SU-DHL-6 (cell line): Measurements from ENCODE around the gene CFAP99.

Source experiments
- H2AFZ ChIP-seq: fragments of 200-600 bp; sonication (generic); 2 replicates; pipeline ENCODE4 v1.6.1; 2014; ENCODE audit warnings: low read depth, mild to moderate bottlenecking, moderate library complexity, mixed read lengths, antibody characterized with exemption, low read length; ENCODE audit not compliant: severe bottlenecking
- H3F3A ChIP-seq: fragments of 200-600 bp; shearing (Covaris generic); 2 replicates; pipeline ENCODE4 v1.6.0; 2016; ENCODE audit warnings: antibody characterized with exemption, mild to moderate bottlenecking; ENCODE audit not compliant: insufficient read depth
- H3K27ac ChIP-seq: fragments of 200-600 bp; sonication (generic); 2 replicates; pipeline ENCODE4 v1.5.1; 2016; ENCODE audit warnings: low read depth, mild to moderate bottlenecking, low read length, moderate library complexity, mixed read lengths
- H3K27me3 ChIP-seq: fragments of 200-600 bp; sonication (generic), shearing (Covaris generic); 2 replicates; pipeline ENCODE4 v1.6.0; 2014; ENCODE audit warnings: mild to moderate bottlenecking, low read length
- H3K36me3 ChIP-seq: fragments of 200-600 bp; sonication (generic); 2 replicates; pipeline ENCODE4 v1.6.1; 2014; ENCODE audit warnings: mild to moderate bottlenecking, low read length, mixed read lengths
- H3K4me2 ChIP-seq: fragments of 300-600, 200-600 bp; shearing (Covaris generic), sonication (generic); 2 replicates; pipeline ENCODE4 v1.6.0; 2014; ENCODE audit warnings: low read length, low read depth, mild to moderate bottlenecking; ENCODE audit not compliant: poor library complexity, severe bottlenecking
- H3K4me3 ChIP-seq: fragments of 200-600 bp; sonication (generic); 2 replicates; pipeline ENCODE4 v1.5.1; 2014; ENCODE audit warnings: antibody characterized with exemption, low read length, mild to moderate bottlenecking, mixed read lengths; ENCODE audit not compliant: insufficient read depth, poor library complexity, severe bottlenecking
- H3K79me2 ChIP-seq: fragments of 200-600 bp; sonication (generic); 2 replicates; pipeline ENCODE4 v1.6.1; 2014; ENCODE audit warnings: mild to moderate bottlenecking, low read length, moderate library complexity; ENCODE audit not compliant: insufficient read depth
- H3K9ac ChIP-seq: fragments of 200-600 bp; sonication (generic); 2 replicates; pipeline ENCODE4 v1.7.0; 2014; ENCODE audit warnings: mild to moderate bottlenecking, low read length
- H3K9me2 ChIP-seq: fragments of 200-600 bp; sonication (generic); replicated peaks from 2 replicates; pipeline ENCODE4 v1.6.1; 2014; ENCODE audit warnings: low read length; ENCODE audit not compliant: insufficient read depth
- H3K9me3 ChIP-seq: fragments of 200-600 bp; sonication (generic); 2 replicates; pipeline ENCODE4 v1.6.1; 2014; ENCODE audit warnings: low read length, mixed read lengths; ENCODE audit not compliant: insufficient read depth
- H4K20me1 ChIP-seq: fragments of 200-600 bp; sonication (generic); 2 replicates; pipeline ENCODE4 v1.6.1; 2014; ENCODE audit warnings: low read depth, mild to moderate bottlenecking, antibody characterized with exemption, low read length, moderate library complexity, mixed read lengths
- CTCF ChIP-seq: fragments of 200-600 bp; sonication (generic); IDR thresholded peaks from one replicate; pipeline ENCODE4 v1.5.1; 2017; ENCODE audit warnings: antibody characterized with exemption, mild to moderate bottlenecking, low read length, moderate library complexity; ENCODE audit not compliant: insufficient read depth, poor library complexity, severe bottlenecking
- EZH2phosphoT487 ChIP-seq: fragments of 200-600 bp; sonication (generic), shearing (Covaris generic); conservative IDR thresholded peaks from 2 replicates; pipeline ENCODE4 v1.6.1; 2018; ENCODE audit warnings: mild to moderate bottlenecking, antibody characterized with exemption, low read length, moderate library complexity, mixed read lengths

The CFAP99 gene

GRCh38 chr4:2457481-2458295 is 38.9 kb downstream of the CFAP99 start:
- Histone ChIP-seq H3K9me2 (no peaks in the 10 kb centered on the region), H2AFZ (no peak overlapping the region), H3K27ac (no peak overlapping the region), H3K9ac (no peak overlapping the region), H3K4me2 (no peak overlapping the region), H3K4me3 (no peak overlapping the region), H4K20me1 (no peaks in the 10 kb centered on the region), H3K36me3 (no peaks in the 10 kb centered on the region), H3K9me3 (no peaks in the 10 kb centered on the region), H3K27me3 (no peaks in the 10 kb centered on the region), H3F3A (no peaks in the 10 kb centered on the region), H3K79me2 (no peaks in the 10 kb centered on the region)
- no peak for TF ChIP-seq CTCF

- Histone ChIP-seq H4K20me1 (no peaks in the 10 kb centered on the region), H3K4me3 (no peak overlapping the region), H3K79me2 (no peaks in the 10 kb centered on the region), H3K27ac (no peak overlapping the region), H3K36me3 (no peaks in the 10 kb centered on the region), H2AFZ (no peak overlapping the region), H3K9me2 (no peaks in the 10 kb centered on the region), H3K27me3 (no peaks in the 10 kb centered on the region), H3K9ac (no peak overlapping the region), H3K4me2 (no peak overlapping the region), H3F3A (no peaks in the 10 kb centered on the region), H3K9me3 (no peaks in the 10 kb centered on the region)
- TF ChIP-seq EZH2phosphoT487 = no peak
- TF ChIP-seq CTCF = no peak
Observed at GRCh38 chr4:2458546-2459491, 40.1 kb downstream of the CFAP99 start.

DNA sequence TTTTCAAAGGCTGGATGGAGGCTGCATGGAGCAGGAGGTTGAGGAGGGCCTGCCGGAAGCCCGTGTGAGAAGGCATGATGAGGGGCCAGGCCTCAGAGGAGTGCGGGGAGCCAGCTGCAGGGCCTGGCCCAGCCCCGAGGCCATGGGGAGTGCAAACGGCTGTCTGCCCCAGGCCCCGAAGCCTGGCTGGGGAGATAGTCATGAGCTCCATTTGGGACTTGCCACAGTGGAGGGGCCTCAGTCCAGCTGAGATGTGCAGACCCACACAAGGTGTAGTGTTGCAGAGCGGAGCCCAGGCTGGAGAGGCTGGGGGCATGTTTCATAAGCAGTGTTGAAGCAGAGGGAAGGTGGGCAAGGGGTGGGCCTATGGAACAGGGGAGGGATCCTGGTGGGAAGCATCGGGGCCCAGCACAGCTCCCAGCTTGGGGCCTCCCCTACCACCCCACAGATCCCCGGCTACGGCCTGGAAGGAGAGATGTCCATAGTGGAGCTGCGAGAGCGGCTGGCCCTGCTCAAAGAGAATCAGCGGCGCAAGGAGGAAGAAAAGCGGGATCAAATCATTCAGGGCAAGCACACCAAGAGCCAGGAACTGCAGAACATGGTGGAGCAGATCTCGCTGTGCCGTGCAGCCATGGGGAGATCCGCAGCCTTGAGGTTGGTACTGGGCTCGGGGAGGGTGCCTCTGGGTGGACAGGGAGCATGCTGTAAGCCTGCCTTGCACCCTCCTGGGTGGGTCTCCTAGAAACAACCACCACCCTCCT is 41.0 kb downstream of the CFAP99 start:
- no peaks in the 10 kb centered on the region for H3K27me3 ChIP-seq
- H2AFZ ChIP-seq = no peak overlapping the region
- no peaks in the 10 kb centered on the region for H3K9me3 ChIP-seq
- H3K9ac ChIP-seq = no peak overlapping the region
- TF ChIP-seq CTCF (no peak), EZH2phosphoT487 (no peak)
- H4K20me1 ChIP-seq = no peaks in the 10 kb centered on the region
- H3K27ac ChIP-seq = no peak overlapping the region
- H3K36me3 ChIP-seq = no peaks in the 10 kb centered on the region
- H3K4me3 ChIP-seq = no peak overlapping the region
- H3K9me2 ChIP-seq = no peaks in the 10 kb centered on the region
- no peaks in the 10 kb centered on the region for H3F3A ChIP-seq
- H3K4me2 ChIP-seq = no peak overlapping the region
- no peaks in the 10 kb centered on the region for H3K79me2 ChIP-seq
